ENCODE measurements around the gene VDR.

GRCh38 chr12:47887529-47887928 is 17.3 kb downstream of the VDR start:
- TF ChIP-seq POLR2A (IDR thresholded peaks at IDR 0.05; ENCODE audit: low read length) = no peak
- no peak for TF ChIP-seq GATA1 (IDR thresholded peaks at IDR 0.05; ENCODE audit: low read depth, low read length)

Measured in erythroblast (primary cell).